CMK (cell line): ENCODE measurements around the gene ATP2B1.
"Not testable (repeated sequence)": the region's sequence is repeated elsewhere in the genome, so short reads cannot be mapped to it uniquely, and the experiment has no call there.

Experiments
- DNase-seq: peaks from one replicate; pipeline ENCODE4 v3.0.0-alpha.2; 2010; ENCODE audit warnings: low read depth

ATP2B1 gene

DNA sequence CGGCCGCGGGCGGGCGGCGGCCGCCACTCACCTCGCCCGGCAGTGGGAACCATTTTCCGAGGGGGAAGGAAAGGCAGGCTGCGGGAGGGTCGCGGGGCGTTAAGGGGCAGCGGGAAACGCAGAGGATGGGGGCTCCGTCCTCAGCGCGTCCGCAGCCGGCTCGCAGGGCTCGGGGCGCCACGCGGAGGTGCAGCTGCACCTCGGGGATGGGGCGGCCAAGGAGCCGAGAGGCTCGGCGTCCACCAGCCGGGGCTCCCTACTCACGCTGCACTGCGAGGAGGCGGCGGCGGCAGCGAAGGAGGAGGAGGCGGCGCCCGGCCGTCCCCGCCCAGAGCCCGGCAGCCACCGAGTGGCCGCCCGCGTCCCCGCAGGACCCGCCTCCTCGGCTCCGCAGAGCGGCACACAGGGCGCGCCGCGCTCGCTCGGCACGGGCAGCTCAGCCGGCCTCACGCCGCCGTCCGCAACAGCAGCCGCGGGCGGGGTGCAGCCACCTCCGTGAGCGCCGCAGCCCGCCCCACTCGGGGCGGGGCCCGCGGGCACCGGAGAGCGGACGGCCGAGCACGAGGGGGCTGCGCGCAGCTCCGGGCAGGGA is at the start of gene ATP2B1:
Gene ATP2B1, minus strand, starts transcription at position 274 of the 592 bp plus-strand sequence. CDS start 52,952 bp downstream, outside the sequence.
- DNase-seq = peak; percentile 20

DNA sequence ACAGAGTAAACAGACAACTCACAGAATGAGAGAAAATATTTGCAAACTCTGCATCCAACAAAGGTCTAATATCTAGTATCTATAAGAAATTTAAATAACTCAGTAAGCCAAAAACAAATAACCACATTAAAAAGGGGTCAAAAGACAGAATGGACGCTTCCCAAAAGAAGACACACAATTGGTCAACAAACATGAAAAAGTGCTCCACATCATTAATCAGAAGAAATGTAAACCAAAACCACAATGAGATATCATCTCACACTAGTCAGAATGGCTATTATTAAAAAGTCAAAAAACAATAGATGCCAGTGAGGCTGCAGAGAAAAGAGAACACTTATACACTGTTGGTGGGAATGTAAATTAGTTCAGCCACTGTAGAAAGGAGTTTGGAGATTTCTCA is 49.3 kb upstream of the ATP2B1 start:
- not testable (repeated sequence) for DNase-seq

DNA sequence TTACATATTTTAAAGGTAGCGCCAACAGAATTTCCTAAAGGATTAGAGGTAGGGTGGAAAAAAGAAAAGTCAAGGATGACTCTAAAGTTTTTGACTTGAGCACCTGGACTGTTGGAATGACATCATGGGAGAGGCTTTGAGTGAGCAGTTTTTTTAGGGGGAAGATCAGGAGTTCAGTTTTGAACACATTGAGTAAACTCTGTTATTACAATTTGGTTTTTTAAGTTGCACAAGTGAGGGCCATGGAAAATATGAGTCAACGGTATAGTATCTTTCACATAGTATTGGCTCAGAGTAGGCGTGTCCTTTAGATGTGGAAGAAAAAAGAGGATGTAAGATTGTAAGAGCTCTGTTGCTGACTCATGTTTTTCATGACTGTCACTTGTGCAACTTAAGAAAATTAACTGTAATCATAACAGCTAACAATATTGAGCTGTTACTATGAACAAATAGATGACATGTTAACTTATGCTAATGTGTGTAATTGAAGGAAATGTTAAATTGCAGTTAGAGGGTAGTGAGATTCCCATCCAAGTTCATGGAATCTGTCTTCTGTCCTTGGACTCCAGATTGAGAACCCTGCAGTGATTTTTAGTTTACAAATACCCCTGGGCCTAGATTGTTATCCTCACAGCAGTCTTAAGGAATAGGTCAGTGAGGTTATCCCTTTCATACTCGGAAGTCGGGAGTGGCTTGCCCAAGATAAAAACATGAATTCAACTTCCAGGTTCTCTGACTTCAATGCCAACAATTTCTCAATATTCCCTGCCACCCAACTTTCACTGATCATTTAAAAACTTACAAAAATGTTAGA is 48.2 kb upstream of the ATP2B1 start:
- DNase-seq = peak; percentile 34

DNA sequence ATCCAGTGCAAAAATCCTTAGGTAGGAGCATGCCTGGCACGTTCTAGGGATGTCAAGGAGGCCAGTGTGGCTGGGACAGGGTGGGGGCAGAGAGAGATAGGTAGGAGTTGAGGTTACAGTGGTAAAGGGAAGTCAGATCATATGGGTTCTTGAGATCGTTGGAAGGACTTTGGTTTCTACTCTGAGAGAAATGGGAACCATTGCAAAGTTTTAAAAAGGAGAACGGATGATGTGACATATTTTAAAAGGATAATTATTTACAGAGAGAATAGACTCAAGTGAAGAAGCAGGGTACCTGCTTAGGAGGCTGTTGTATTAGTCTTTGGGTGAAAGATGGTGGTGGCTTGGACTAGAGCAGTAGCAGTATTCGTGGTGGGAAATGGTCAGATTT is 47.6 kb upstream of the ATP2B1 start:
- DNase-seq = no peak

DNA sequence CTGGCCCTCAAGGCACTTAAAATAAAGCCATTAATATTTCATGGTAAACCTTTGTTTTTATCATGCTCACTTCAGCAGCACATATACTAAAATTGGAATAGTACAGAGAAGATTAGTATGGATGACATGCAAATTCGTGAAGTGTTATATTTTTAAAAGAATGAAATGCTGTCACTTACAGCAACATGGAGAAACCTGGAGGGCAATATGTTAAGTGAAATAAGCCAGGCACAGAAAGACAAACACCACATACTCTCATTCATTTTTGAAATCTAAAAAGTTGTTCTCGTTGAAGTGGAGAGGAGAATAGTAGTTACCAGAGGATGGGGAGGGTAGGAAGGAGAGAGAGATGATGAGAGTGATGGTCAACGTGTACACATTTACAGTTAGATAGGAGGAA is 45.4 kb upstream of the ATP2B1 start:
- no peak for DNase-seq

DNA sequence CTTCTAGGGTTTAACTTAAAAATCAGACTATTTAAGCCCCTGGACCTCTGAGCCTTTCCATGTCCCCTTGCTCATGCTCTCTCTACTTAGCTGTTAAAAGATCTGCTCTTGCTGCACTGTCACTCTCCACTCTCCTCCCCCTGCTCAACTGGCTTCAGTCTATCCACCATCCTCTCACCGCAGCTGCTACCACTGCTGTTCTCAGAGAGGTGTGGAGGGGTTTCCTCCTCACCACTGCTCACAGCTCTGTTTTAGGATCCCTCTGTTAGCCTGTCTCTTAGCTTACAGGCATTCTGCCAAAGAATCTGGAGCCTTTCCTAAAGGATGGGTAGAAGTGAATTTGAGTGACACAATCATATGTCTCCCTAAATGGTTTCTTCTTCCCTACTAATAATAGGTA is 43.7 kb upstream of the ATP2B1 start:
- DNase-seq = no peak

DNA sequence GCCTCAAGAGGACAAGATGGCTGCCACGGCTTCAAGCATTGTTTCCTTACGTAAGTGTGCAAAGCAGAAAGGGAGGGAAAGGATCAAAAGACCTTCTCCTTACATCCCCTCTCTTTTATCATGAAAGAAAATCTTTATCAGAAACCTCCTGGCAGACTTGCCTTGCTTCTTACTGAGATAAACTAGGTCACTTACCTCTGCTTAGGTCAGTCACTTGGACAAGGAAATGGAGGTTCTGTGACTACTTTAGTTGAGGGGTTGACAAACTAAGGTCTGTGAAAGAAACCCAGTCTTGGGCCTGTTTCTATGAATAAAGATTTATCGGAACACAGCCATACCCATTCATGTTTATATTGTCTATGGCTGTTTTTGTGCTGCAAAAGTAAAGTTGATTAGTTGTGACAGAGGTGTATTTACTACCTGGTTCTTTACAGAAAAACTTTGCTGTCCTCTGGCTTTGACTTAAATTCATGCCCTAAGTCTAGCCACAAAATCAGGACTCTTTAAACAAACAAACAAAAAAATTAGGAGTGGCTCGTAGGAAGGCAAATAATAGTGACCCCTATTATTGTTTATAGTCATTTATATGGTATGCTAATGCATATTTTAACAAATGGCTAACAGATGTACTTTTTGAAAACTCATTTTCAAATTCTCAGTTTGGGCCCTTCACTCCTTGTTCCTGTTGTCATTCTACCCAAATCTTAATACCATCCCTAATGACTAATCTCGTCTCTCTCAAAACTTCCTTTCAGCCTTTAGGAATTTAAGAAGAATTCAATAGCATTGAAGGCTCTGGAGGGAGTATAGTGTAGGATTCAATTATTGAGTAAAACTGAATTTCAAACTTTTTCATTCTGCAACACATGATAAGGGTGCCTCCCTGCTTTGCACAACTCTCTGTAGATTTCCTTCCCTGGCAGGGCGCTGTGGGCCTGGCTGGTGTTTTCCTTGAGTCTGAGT is 42.0 kb upstream of the ATP2B1 start:
- no peak for DNase-seq

DNA sequence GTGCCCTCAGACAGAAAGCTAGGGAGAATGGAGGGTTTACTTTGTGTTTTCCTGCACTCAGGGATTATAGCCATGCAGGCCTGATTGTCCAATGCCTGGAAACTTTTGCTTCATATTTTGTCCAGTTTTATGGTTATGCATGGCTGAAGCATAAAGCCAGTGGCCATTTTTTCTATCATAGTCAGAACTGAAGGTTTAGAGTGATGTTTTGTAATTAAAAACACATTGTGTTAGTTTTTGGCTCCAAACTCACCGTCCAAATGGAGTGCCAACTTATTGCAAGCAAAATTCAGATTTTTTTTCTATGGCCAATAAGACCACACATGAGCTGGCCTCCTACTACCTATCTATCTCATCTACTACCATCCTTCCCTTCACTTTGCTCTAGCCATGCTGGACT is 40.2 kb upstream of the ATP2B1 start:
- DNase-seq = no peak

DNA sequence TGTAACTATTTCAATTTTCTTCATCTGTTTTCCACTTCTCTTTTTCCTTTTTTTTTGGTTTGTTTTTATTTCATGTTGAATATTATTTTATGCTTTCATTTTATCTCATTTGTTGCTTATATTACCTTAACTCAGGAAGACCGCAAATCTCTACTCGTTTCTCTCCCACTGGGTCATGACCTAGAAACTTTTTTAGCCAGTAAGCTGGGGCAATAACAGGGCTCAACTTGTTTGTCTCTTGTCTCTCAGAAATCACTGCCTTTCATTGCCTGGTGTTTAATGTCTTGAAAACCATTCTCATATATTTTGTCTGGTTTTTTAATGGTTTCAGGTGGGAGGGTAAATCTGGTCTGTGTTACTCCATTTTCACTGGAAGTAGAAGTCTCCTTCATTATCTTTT is 36.6 kb upstream of the ATP2B1 start:
- DNase-seq = no peak

DNA sequence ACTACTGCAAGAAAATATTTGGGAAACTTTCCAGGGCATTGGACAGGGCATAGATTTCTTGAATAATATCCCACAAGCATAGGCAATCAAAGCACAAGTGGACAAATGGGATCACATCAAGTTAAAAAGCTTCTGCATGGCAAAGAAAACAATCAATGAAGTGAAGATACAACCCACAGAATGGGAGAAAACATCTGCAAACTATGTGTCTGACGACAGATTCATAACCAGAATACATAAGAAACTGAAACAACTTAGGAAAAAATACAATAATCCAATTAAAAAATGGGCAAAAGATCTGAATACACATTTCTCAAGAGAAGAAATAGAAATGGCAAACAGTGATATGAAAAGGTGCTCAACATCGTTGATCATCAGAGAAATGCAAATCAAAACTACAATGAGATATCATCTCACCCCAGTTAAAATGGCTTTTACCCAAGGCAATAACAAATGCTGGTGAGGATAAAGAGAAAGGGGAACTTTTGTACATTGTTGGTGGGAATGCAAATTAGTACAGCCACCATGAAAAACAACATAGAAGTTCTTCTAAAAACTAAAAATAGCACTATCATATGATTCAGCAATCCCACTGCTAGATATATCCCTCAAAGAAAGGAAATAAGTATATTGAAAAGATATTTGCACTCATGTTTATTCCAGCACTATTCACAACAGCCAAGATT is 33.8 kb upstream of the ATP2B1 start:
- no peak for DNase-seq

DNA sequence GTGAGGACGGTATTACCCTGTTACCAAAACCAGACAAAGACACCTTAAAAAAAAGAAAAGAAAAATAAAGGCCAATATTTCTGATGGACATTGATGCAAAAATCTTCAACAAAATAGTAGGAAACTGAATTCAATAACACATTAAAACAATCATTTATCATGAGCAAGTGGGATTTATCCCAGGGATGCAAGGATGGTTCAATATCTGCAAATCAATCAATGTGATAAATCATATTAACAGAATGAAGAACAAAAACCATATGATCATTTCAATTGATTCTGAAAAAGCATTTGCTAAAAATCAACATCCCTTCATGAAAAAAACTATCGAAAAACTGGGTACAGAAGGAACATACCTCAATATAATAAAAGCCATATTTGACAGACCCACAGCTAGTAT is 32.3 kb upstream of the ATP2B1 start:
- DNase-seq = no peak

DNA sequence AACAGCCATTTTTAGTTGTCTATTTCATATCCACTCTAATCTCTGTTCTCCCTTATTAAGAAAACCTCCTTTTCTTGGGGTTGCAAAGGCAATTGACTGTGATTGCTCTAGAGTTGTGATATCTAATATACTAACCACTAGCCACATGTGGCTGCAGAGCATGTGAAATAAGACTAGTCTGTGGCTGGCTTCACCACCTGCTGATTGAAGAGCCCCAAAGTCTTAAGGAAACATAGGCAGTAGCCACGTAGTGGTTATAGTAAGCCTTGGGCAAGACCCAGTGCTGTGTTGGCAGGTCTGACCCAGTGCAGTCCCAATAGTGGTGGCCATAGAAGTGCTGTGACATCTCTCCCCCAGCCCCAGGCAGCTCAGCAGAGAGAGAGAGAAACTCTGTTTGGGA is 28.4 kb upstream of the ATP2B1 start:
- no peak for DNase-seq

DNA sequence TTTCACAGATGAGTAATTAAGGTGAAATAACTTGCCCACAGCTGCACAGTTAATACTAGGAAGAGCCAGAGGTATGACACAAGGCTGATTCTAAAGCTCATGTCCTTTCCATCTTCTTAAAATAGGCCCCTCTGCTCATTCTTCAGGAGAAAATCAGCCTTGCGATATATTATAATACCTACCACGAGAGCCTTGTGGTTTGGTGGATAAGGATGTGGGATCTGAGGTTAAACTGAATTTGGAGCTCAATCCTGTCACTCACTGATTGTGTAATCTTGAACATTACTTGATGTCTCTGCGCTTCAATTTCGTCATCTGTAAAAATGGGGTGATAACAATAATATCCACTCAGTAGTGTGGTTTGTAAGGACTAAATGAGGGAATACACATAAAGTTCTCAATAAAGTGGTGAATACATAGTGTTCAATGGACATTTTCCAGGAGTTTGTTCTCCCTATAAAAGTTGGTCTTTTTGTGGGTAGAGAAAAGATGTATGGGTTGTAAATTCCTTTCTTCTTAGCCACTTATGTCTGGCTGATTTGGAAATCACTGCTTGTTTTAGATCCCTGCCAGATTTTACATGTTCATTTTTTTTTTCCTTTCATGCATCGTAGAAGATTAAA is 25.1 kb upstream of the ATP2B1 start:
- DNase-seq = peak; percentile 26

DNA sequence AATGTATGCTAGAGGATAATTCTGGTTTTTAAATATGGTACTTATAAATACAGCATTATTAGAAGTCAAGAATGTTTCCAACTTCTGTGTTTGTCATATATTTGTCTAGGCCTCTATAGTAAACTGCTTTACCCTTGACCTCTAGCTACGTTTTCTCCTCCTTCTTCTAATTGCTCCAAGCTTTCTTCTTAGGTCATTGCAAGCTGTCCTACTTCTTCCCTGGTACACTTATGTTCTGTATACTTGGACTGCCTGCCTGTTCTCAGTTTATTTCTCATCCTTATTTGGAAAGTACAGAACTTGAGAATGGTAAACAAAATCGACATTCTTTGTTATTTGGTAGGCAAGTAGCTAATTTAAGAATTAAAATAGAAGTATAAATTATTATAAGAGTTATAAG is 23.9 kb upstream of the ATP2B1 start:
- no peak for DNase-seq

DNA sequence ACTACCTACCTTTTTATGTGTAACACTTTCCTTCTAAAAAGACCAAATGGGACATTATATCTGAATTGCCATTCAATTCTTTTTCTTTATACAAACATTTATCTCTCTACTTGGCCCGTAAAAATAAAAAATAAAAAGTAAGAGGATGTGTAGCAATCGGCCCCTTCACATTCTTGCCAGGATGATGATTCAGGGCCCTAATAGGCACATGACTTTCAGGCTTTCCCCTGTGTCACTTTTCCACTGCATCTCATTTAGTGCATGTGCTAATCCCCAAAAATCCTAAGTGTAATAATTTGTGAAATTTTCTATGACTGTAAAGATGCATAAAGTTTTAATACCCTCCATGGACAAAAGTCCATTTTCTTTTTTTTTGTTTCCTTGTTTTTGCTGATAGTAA is 23.0 kb upstream of the ATP2B1 start:
- DNase-seq = no peak

DNA sequence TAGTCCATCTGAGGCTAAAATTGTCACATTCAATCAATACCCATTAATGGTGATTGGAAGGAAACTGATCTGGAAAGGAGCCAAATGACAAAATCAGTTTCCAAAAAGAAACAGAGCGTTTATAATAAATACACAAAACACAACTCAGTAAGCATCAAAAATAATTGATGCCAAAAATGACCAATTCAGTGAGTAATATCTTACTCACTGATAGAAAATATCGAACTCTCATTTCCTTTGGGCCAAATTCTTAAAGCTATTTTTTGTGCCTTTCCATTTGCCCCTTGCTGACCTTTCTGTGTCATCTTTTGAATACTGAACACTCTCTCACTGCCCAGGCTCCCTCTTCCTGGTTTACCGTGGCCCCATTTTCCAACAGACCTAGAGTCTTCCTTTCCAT is 22.5 kb upstream of the ATP2B1 start:
- no peak for DNase-seq

DNA sequence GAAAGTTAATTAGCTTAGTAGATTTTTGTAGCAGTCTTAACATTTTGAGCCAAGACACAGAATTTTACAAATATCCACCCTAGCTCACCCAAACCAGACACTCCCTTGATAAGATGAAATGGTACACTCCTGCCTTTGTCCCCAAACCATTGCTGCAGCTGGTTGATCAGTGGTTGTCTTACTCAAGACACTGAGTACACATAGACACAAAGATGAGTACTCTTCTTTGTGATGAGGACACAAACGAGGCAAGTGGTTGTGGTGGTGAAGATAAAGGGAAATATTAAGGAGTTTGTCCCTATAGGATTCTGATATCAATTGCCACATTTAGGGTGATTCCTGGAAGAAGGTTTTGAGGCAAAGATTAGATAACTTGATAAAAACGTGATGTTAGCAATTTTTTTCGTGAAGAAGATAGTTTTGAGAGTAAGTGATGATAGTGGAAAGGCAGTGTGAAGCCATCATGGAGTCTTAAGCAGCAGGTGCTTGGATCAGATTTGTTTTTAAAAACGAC is 21.4 kb upstream of the ATP2B1 start:
- no peak for DNase-seq

DNA sequence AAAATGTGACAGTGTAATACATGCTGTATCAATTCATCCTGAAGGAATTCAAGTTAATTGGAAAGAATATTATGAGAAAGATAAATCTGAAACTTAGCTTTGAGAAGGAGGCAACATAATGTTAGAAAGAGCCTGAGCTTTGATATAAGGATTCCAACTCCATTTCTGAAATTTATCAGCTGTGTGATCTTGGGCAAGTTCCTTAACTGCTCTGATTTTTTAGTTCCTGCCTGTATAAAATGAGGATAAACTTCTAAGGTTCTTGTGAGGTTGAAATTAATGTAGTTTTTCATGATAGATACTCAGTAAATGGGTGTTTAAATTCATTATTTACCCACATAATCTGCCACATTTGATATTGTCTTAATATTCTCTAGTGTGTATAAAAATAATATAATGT is 14.6 kb upstream of the ATP2B1 start:
- DNase-seq = no peak

DNA sequence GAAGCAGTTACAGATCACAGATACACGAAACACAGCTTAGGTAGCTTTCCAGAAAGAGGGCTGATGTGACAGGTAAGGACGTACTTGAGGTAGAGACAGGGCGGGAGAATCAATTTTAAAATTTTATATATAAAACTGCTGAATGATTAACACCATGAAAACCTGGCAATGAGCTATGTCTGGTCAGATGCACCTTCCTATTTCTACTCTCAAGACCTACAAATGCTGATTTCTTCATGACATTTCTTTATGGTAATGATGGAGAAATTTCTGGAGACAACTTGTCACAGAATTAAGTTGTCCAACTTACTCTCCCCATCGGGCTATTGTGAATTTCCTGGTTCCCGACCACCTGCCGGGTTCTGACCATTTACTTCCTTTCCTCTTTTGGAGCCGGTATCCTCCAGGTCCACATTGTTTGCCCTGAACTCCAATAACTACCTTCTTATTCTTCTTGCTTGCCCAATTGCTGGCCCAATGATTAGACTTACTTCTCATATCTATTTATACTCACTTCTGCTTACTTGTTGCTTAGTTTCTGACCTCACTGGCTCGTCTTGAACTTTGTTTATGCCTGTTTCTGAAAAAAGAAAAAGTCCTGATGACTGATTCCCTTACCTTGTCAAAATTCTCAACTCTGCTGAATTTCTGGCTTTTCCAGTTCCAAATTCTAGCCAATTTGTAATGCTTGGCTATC is 12.8 kb upstream of the ATP2B1 start:
- no peak for DNase-seq

DNA sequence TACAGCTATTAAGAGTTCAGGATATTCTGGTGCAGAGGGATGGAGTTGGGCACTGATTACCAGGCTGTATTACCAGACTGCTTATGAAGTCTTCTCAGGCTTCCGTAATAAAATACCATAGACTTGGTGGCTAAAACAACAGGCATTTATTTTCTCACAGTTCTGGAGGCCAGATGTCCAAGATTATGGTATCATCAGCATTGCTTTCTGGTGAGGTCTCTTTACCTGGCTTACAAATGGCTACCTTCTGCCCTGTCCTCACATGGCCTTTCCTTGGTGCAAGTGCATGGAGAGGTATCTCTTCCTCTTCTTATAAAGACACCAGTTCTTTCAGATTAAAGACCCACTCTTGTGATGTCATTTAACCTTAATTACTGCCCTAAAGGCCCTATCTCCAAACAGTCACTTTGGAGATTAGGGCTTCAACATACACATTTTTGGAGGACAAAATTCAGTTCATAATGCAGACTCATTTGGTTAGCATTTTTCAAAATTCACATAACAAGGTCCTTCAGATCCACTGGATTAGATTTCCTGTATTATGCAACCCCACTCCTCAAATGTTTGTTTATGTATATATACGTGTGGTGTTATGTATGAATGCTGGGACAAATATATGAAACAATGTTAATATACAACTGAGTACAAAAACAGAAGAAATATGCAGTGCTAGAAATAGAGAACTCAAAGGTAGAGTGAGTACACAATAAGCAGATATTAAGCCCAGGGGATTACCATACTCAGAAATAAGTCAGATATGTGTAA is 9.3 kb upstream of the ATP2B1 start:
- no peak for DNase-seq
